HG02885 (cell line): ENCODE data around the gene ANKK1.

ENCODE experiments used
- ATAC-seq: cut with Tn5 transposase; IDR thresholded peaks from one replicate; pipeline ENCODE4 v1.9.1; 2021; ENCODE audit warnings: mild to moderate bottlenecking; ENCODE audit not compliant: unreplicated experiment, poor library complexity

Gene ANKK1

GRCh38 chr11:113387605-113388211, at the start of gene ANKK1:
TSS of gene ANKK1 (plus strand) at chr11:113387779. CDS start at chr11:113387885, 106 bp downstream.
- no peak for ATAC-seq

GRCh38 chr11:113338730-113339129, 48.8 kb upstream of the ANKK1 start:
- ATAC-seq = no peak

GRCh38 chr11:113339929-113340589, 47.5 kb upstream of the ANKK1 start:
- ATAC-seq = no peak

- no peak for ATAC-seq
Observed at GRCh38 chr11:113341388-113342165, 46.0 kb upstream of the ANKK1 start.

GRCh38 chr11:113345978-113346377, 41.6 kb upstream of the ANKK1 start:
- ATAC-seq = no peak

- ATAC-seq = no peak
Observed at GRCh38 chr11:113349528-113349927, 38.1 kb upstream of the ANKK1 start.

- no peak for ATAC-seq
Observed at GRCh38 chr11:113350336-113351067, 37.1 kb upstream of the ANKK1 start.

- no peak for ATAC-seq
Observed at GRCh38 chr11:113351068-113351450, 36.5 kb upstream of the ANKK1 start.

GRCh38 chr11:113351480-113351879, 36.1 kb upstream of the ANKK1 start:
- no peak for ATAC-seq

GRCh38 chr11:113356203-113356602, 31.4 kb upstream of the ANKK1 start:
- ATAC-seq = no peak

GRCh38 chr11:113363406-113363805, 24.2 kb upstream of the ANKK1 start:
- ATAC-seq = no peak

- ATAC-seq = no peak
Observed at GRCh38 chr11:113363996-113364641, 23.5 kb upstream of the ANKK1 start.

GRCh38 chr11:113365895-113366294, 21.7 kb upstream of the ANKK1 start:
- ATAC-seq = no peak

- no peak for ATAC-seq
Observed at GRCh38 chr11:113369411-113369810, 18.2 kb upstream of the ANKK1 start.

- ATAC-seq = no peak
Observed at GRCh38 chr11:113370634-113371033, 16.9 kb upstream of the ANKK1 start.

GRCh38 chr11:113372309-113372708, 15.3 kb upstream of the ANKK1 start:
- ATAC-seq = no peak

- ATAC-seq = no peak
Observed at GRCh38 chr11:113373306-113373705, 14.3 kb upstream of the ANKK1 start.

GRCh38 chr11:113373981-113374560, 13.5 kb upstream of the ANKK1 start:
- no peak for ATAC-seq

- no peak for ATAC-seq
Observed at GRCh38 chr11:113375402-113375801, 12.2 kb upstream of the ANKK1 start.

- ATAC-seq = peak; percentile 93
Observed at GRCh38 chr11:113376156-113376555, 11.4 kb upstream of the ANKK1 start.
